HG02885 (cell line): ENCODE data around the gene TMEM69.
"Not testable (repeated sequence)": the region's sequence is repeated elsewhere in the genome, so short reads cannot be mapped to it uniquely, and the experiment has no call there.

Experiments used
- ATAC-seq: cut with Tn5 transposase; IDR thresholded peaks from one replicate; pipeline ENCODE4 v1.9.1; 2021; ENCODE audit warnings: mild to moderate bottlenecking; ENCODE audit not compliant: unreplicated experiment, poor library complexity

Gene TMEM69

DNA sequence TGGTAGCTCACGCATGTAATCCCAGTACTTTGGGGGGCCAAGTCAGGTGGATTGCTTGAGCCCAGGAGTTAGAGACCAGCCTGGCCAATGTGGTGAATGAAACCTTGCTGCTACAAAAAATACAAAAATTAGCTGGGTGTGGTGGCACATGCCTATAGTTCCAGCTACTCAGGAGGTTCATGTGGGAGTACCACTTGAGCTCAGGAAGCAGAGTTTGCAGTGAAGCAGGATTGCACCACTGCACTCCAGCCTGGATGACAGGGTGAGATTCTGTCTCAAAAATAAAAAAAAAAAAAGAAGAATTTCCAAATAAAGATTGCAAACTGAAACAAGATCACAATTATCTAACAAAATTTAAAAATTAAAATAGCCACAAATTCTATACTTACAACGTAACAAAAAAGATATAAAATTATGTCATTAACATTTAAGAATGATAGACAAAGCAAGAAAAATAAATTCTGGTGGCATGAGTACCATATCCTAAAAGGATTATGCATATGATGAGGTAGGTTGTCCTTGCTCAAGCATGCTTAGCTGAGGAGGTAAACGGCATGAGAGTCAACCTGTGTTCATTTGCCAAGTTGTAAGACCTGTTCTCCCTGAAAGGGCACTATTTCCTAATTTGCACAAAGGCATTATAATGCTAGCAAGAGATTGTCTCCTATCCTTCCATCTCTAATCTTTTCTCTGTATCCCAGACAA, 42.2 kb downstream of the TMEM69 start:
- ATAC-seq, result no peak

DNA sequence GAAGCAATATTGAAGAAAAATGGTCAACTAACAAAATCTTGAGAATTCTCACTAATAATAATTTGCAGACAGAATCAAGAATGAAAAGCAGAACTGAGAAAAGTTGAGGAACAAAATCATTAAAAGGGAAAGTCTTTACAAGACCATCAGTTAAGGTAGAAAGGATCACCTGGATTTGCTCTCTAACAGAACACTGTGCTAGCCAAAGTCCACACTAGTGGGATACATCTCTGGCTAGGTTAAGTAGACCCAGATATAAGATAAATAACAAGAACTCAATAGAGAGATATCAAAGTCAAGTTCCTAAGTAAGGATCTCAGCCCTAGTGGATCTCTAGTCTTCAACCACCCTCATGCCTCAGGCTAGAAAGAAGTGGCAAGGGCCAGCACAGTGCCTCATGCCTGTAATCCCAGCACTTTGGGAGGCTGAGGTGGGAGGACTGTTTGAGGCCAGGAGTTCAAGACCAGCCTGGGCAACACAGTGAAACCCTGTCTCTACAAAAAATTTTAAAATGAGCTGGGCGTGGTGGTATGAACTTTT, 42.9 kb downstream of the TMEM69 start:
- ATAC-seq, result no peak

DNA sequence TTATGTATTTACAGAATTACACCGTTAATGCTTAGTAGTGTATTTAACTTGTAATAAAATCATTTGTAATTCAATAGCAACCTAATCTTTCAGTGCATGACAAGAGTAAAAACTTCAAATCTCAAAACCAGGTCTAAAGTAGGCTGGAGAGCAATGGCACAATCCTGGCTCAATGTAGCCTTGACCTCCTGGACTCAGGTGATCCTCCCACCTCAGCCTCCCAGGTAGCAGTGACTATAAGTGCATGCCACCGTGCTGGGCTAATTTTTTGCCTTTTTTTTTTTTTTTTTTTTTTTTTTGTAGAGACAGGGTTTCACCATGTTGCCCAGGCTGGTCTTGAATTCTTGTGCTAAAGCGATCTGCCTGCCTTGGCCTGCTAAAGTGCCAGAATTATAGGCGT, 51.2 kb downstream of the TMEM69 start:
- ATAC-seq, result no peak

DNA sequence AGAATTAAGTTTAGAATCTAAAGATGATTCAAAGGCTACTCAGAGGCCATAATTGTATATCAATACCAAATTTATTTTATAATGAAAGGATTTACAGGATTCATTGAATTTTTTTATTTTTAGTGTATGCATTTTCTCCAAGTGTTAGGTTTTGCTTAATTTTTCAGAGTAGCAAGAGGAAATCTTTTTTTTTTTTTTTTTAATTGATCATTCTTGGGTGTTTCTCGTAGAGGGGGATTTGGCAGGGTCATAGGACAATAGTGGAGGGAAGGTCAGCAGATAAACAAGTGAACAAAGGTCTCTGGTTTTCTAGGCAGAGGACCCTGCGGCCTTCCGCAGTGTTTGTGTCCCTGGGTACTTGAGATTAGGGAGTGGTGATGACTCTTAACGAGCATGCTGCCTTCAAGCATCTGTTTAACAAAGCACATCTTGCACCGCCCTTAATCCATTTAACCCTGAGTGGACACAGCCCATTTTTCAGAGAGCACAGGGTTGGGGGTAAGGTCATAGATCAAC, 51.7 kb downstream of the TMEM69 start:
- not testable (repeated sequence) for ATAC-seq
